ENCODE measurements around the gene ALG2.
A peak's percentile ranks its signal among the peaks of the same experiment; 100 is the strongest.

DNA sequence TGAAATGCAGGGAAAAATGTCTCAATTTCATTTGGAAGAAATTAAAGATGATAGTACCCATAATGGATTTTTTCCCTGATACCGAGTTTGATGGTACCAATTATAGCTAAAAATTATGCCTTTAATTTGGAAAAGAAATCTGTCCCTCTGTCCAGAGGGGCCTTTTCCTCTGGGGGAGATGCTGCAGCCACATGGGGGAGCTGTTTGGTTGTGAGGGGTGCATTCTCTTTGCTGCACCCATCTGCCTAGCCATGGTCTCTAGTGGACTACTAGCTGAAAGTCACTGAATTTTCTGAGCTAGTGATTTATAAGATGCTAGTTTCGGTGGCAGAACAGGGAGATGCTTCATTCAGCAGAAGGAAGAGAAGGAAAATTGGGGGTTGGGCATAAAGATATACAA, 10.0 kb upstream of the ALG2 start:
- TF ChIP-seq CTCF (IDR thresholded peaks at IDR 0.05) (peak in 3 of 5 experiments; percentile 21 to 27 (median 25)), POLR2A (IDR thresholded peaks at IDR 0.05) (no peak), EP300 (IDR thresholded peaks at IDR 0.05; ENCODE audit: low read depth) (no peak)
